H9 (cell line): ENCODE results near the gene CACNA1F. TPM values are rescaled to one million over a fixed set of nuclear protein-coding genes. Genes with fewer than 3 reads are reported as not detected.

Experiments used
- DNase-seq: peaks from one replicate; pipeline ENCODE4 v3.0.0-alpha.2; 2017
- H2AFZ ChIP-seq: one replicate; pipeline ENCODE4 v1.6.1; 2013; ENCODE audit warnings: mild to moderate bottlenecking, low read length, control low read depth, moderate library complexity
- H2AK5ac ChIP-seq: 2 replicates; pipeline ENCODE4 v1.6.1; 2013; ENCODE audit warnings: low read length, control low read depth, mixed read lengths; ENCODE audit not compliant: insufficient read length
- H2BK120ac ChIP-seq: one replicate; pipeline ENCODE4 v1.6.1; 2013; ENCODE audit warnings: low read depth, mild to moderate bottlenecking, low read length, control low read depth, inconsistent platforms; ENCODE audit not compliant: poor library complexity, severe bottlenecking
- H2BK12ac ChIP-seq: 2 replicates; pipeline ENCODE4 v1.6.1; 2013; ENCODE audit warnings: low read length, control low read depth, mixed read lengths, low read depth; ENCODE audit not compliant: insufficient read length
- H2BK15ac ChIP-seq: 2 replicates; pipeline ENCODE4 v1.6.1; 2013; ENCODE audit warnings: low read depth, low read length, control low read depth
- H2BK20ac ChIP-seq: one replicate; pipeline ENCODE4 v1.6.1; 2013; ENCODE audit warnings: low read depth, mild to moderate bottlenecking, low read length, control low read depth, inconsistent platforms; ENCODE audit not compliant: poor library complexity, severe bottlenecking
- H2BK5ac ChIP-seq: 2 replicates; pipeline ENCODE4 v1.6.1; 2013; ENCODE audit warnings: low read length, control low read depth, mixed read lengths; ENCODE audit not compliant: insufficient read length
- H3K14ac ChIP-seq: 2 replicates; pipeline ENCODE4 v1.6.1; 2013; ENCODE audit warnings: low read length, control low read depth; ENCODE audit not compliant: insufficient read depth
- H3K18ac ChIP-seq: 2 replicates; pipeline ENCODE4 v1.6.1; 2013; ENCODE audit warnings: low read depth, mild to moderate bottlenecking, mixed read lengths, low read length, control low read depth; ENCODE audit not compliant: insufficient read length
- H3K23ac ChIP-seq: 2 replicates; pipeline ENCODE4 v1.6.1; 2013; ENCODE audit warnings: low read length, control low read depth, mixed read lengths, low read depth; ENCODE audit not compliant: insufficient read length
- H3K23me2 ChIP-seq: 2 replicates; pipeline ENCODE4 v1.6.1; 2013; ENCODE audit warnings: low read depth, mild to moderate bottlenecking, mixed read lengths, low read length, control low read depth; ENCODE audit not compliant: insufficient read length, poor library complexity, severe bottlenecking
- H3K27ac ChIP-seq: 2 replicates; pipeline ENCODE4 v1.5.1; 2013; ENCODE audit warnings: low read length, control low read depth, mixed read lengths, low read depth; ENCODE audit not compliant: insufficient read length
- H3K27me3 ChIP-seq: 2 replicates; pipeline ENCODE4 v1.6.1; 2013; ENCODE audit warnings: low read length, control low read depth, inconsistent platforms; ENCODE audit not compliant: insufficient read depth
- H3K4ac ChIP-seq: 2 replicates; pipeline ENCODE4 v1.6.1; 2013; ENCODE audit warnings: low read depth, mild to moderate bottlenecking, control low read depth, inconsistent platforms, low read length, moderate library complexity
- H3K4me1 ChIP-seq: 2 replicates; pipeline ENCODE4 v1.6.1; 2013; ENCODE audit warnings: low read length, control low read depth, inconsistent platforms; ENCODE audit not compliant: insufficient read depth
- H3K4me2 ChIP-seq: 2 replicates; pipeline ENCODE4 v1.6.1; 2013; ENCODE audit warnings: low read length, control low read depth, mixed read lengths; ENCODE audit not compliant: insufficient read length, insufficient read depth
- H3K56ac ChIP-seq: 2 replicates; pipeline ENCODE4 v1.6.1; 2013; ENCODE audit warnings: low read depth, mild to moderate bottlenecking, mixed read lengths, low read length, control low read depth; ENCODE audit not compliant: insufficient read length
- H3K79me1 ChIP-seq: 2 replicates; pipeline ENCODE4 v1.6.1; 2013; ENCODE audit warnings: low read depth, mild to moderate bottlenecking, moderate library complexity, low read length, control low read depth, inconsistent platforms; ENCODE audit not compliant: insufficient read depth, poor library complexity, severe bottlenecking
- H3K79me2 ChIP-seq: 2 replicates; pipeline ENCODE4 v1.6.1; 2013; ENCODE audit warnings: low read length, control low read depth, inconsistent platforms; ENCODE audit not compliant: insufficient read depth
- H3K9ac ChIP-seq: 2 replicates; pipeline ENCODE4 v1.6.1; 2013; ENCODE audit warnings: low read length, control low read depth, mixed read lengths; ENCODE audit not compliant: insufficient read length; ENCODE audit errors: extremely low read depth
- H3K9me3 ChIP-seq: one replicate; pipeline ENCODE4 v1.6.1; 2013; ENCODE audit warnings: low read depth, low read length, inconsistent platforms; ENCODE audit not compliant: control insufficient read depth
- H3T11ph ChIP-seq: one replicate; pipeline ENCODE4 v1.6.1; 2013; ENCODE audit warnings: mild to moderate bottlenecking, low read length, control low read depth, inconsistent platforms
- H4K20me1 ChIP-seq: one replicate; pipeline ENCODE4 v1.6.1; 2013; ENCODE audit not compliant: control insufficient read depth, insufficient read length, insufficient read depth
- H4K5ac ChIP-seq: 2 replicates; pipeline ENCODE4 v1.6.1; 2013; ENCODE audit warnings: low read depth, mild to moderate bottlenecking, mixed read lengths, low read length, control low read depth; ENCODE audit not compliant: insufficient read length
- H4K8ac ChIP-seq: replicated peaks from 2 replicates; pipeline ENCODE4 v1.6.1; 2013; ENCODE audit warnings: low read length, control low read depth, mixed read lengths, low read depth; ENCODE audit not compliant: insufficient read length
- H4K91ac ChIP-seq: 2 replicates; pipeline ENCODE4 v1.6.1; 2013; ENCODE audit warnings: low read depth, mild to moderate bottlenecking, moderate library complexity, mixed read lengths, low read length, control low read depth; ENCODE audit not compliant: insufficient read length
- H3K27ac Mint-ChIP-seq, 3 experiments: 2 replicates in 2 of 3; 3 replicates in 1 of 3; pipeline ENCODE4 v1.8.0; 2020 to 2021; ENCODE audit warnings: mixed read lengths in 3 of 3, mild to moderate bottlenecking in 1 of 3, moderate library complexity in 1 of 3
- H3K27me3 Mint-ChIP-seq: 2 replicates; pipeline ENCODE4 v1.8.0; 2021; ENCODE audit warnings: low read depth, mild to moderate bottlenecking, moderate library complexity, mixed read lengths
- H3K36me3 Mint-ChIP-seq, 3 experiments: 2 replicates in 2 of 3; 3 replicates in 1 of 3; pipeline ENCODE4 v1.8.0; 2020 to 2021; ENCODE audit warnings: low read depth in 3 of 3, mixed read lengths in 3 of 3; ENCODE audit not compliant: insufficient read depth in 1 of 3
- H3K4me1 Mint-ChIP-seq, 2 experiments: 2 replicates each; pipeline ENCODE4 v1.8.0; 2020; ENCODE audit warnings: mixed read lengths in 2 of 2
- H3K4me3 Mint-ChIP-seq, 2 experiments: 2 replicates in 1 of 2; 3 replicates in 1 of 2; pipeline ENCODE4 v1.8.0; 2020 to 2021; ENCODE audit warnings: mild to moderate bottlenecking in 2 of 2, mixed read lengths in 2 of 2, moderate library complexity in 1 of 2
- H3K9me3 Mint-ChIP-seq, 2 experiments: 2 replicates in 1 of 2; 3 replicates in 1 of 2; pipeline ENCODE4 v1.8.0; 2020; ENCODE audit warnings: mild to moderate bottlenecking in 2 of 2, mixed read lengths in 2 of 2, moderate library complexity in 1 of 2
- CTCF ChIP-seq: fragments of 200-600 bp; sonication (generic); conservative IDR thresholded peaks from 3 replicates; pipeline ENCODE4 v1.8.0; 2021; ENCODE audit warnings: antibody characterized with exemption, mild to moderate bottlenecking
- WGBS: extraction: QIAGEN DNeasy Blood & Tissue Kit; methylation state at CpG from one replicate; pipeline ENCODE4 v1.1.7; 2013; ENCODE audit warnings: missing lambda C conversion rate, low lambda C conversion rate, mixed read lengths; ENCODE audit not compliant: insufficient read length; ENCODE audit errors: extremely low coverage; 5-methylcytosine and 5-hydroxymethylcytosine counted together
- total RNA-seq: library from RNA; stranded (reverse); gene quantifications from 2 replicates; pipeline ENCODE4 v1.2.1, GENCODE V29; 2021

The CACNA1F gene
- total RNA-seq, 1 experiment from 2014 or later, result 1.4 TPM

GRCh38 chrX:49165901-49166881, 66.9 kb downstream of the CACNA1F start:
- Mint-ChIP-seq H3K36me3 (peaks cover 0 to 8% (median 5%) of the 10 kb centered on the region in 3 experiments; a peak in 3 of 7 replicates), H3K4me3 (peak overlapping the region; percentile 53 to 73), H3K27ac (no peak overlapping the region), H3K27me3 (peaks cover 44% of the 10 kb centered on the region), H3K9me3 (peaks cover 55 to 66% of the 10 kb centered on the region in 2 experiments), H3K4me1 (peaks cover 9 to 25% of the 10 kb centered on the region in 2 experiments)
- no peak overlapping the region for H3K18ac ChIP-seq
- no peak overlapping the region for H2BK15ac ChIP-seq
- no peak overlapping the region for H2BK120ac ChIP-seq
- peaks cover 12% of the 10 kb centered on the region for H3K9me3 ChIP-seq
- DNase-seq, result peak; percentile 94
- no peaks in the 10 kb centered on the region; the same call in 1 of the 2 replicates for H3K27me3 ChIP-seq
- H2BK5ac ChIP-seq, result no peak overlapping the region
- no peak overlapping the region for H3T11ph ChIP-seq
- H3K56ac ChIP-seq, result no peak overlapping the region
- TF ChIP-seq CTCF, result peak; percentile 53
- no peak overlapping the region for H3K23ac ChIP-seq
- WGBS, result no CpG with 5 or more reads among the region's 61 CpGs
- no peak overlapping the region for H2BK20ac ChIP-seq
- no peak overlapping the region for H4K8ac ChIP-seq
- no peak overlapping the region for H3K14ac ChIP-seq
- H2AK5ac ChIP-seq, result no peak overlapping the region
- no peak overlapping the region for H3K9ac ChIP-seq
- no peak overlapping the region for H2AFZ ChIP-seq
- H3K79me1 ChIP-seq, result no peaks in the 10 kb centered on the region
- no peak overlapping the region for H3K4ac ChIP-seq
- H3K23me2 ChIP-seq, result peaks cover 14% of the 10 kb centered on the region
- H4K20me1 ChIP-seq, result no peaks in the 10 kb centered on the region
- H3K79me2 ChIP-seq, result no peaks in the 10 kb centered on the region
- H4K91ac ChIP-seq, result no peak overlapping the region
- no peak overlapping the region for H4K5ac ChIP-seq
- H3K27ac ChIP-seq, result no peak overlapping the region
- H3K4me1 ChIP-seq, result no peaks in the 10 kb centered on the region
- peak overlapping the region; percentile 87 for H3K4me2 ChIP-seq
- no peak overlapping the region for H2BK12ac ChIP-seq
